CD4-positive, alpha-beta T cell treated with Interleukin-1 beta for 1 hour (primary cell): ENCODE data around the gene GNB1L.
A peak's percentile ranks its signal among the peaks of the same experiment; 100 is the strongest.

Experiments used
- DNase-seq, 2 donors: peaks; one replicate each; pipeline ENCODE4 v3.0.0-alpha.2; 2020 to 2022

The GNB1L gene

GRCh38 chr22:19772673-19773469, 81.8 kb downstream of the GNB1L start:
- no peak for DNase-seq

GRCh38 chr22:19772422-19772672, 82.3 kb downstream of the GNB1L start:
- DNase-seq, result no peak

- no peak for DNase-seq
These were observed 84.1 kb downstream of the GNB1L start for GRCh38 chr22:19770349-19771220.

GRCh38 chr22:19769393-19769715, 85.3 kb downstream of the GNB1L start:
- no peak for DNase-seq

GRCh38 chr22:19767427-19768341, 87.0 kb downstream of the GNB1L start:
- DNase-seq, result no peak

GRCh38 chr22:19766511-19767426, 87.9 kb downstream of the GNB1L start:
- DNase-seq, result peak; percentile 40 to 51

- no peak for DNase-seq
These were observed 88.5 kb downstream of the GNB1L start for GRCh38 chr22:19766240-19766510.

- no peak for DNase-seq
These were observed 89.0 kb downstream of the GNB1L start for GRCh38 chr22:19765477-19766239.

GRCh38 chr22:19764636-19765476, 89.8 kb downstream of the GNB1L start:
- DNase-seq, result no peak

- DNase-seq, result no peak
These were observed 90.4 kb downstream of the GNB1L start for GRCh38 chr22:19764299-19764593.

- DNase-seq, result no peak
These were observed 91.0 kb downstream of the GNB1L start for GRCh38 chr22:19763458-19764298.

- DNase-seq, result no peak
These were observed 91.9 kb downstream of the GNB1L start for GRCh38 chr22:19762568-19763457.

- DNase-seq, result no peak
These were observed 92.7 kb downstream of the GNB1L start for GRCh38 chr22:19761725-19762567.

- DNase-seq, result no peak
These were observed 93.5 kb downstream of the GNB1L start for GRCh38 chr22:19760951-19761724.

- DNase-seq, result no peak
These were observed 94.4 kb downstream of the GNB1L start, which contains the start of gene TBX1 for GRCh38 chr22:19760058-19760950. Gene TBX1, plus strand, starts transcription at chr22:19760778. Its CDS starts 66 bp downstream, at chr22:19760844.
